GM13977 (cell line): Measurements from ENCODE around the gene SPRR4.

ENCODE experiments used
- DNase-seq: peaks from one replicate; pipeline ENCODE4 v3.0.0; 2012; ENCODE audit warnings: low spot score
- CTCF ChIP-seq: IDR thresholded peaks from 2 replicates; pipeline ENCODE4 v1.5.1; 2012; ENCODE audit warnings: mild to moderate bottlenecking, control low read depth; ENCODE audit not compliant: insufficient read depth; ENCODE audit errors: extremely low read depth, missing control alignments
- in situ Hi-C: fragments of 300-500 bp; cut with MboI; formaldehyde crosslinking; loops from one replicate; pipeline ENCODE4 v1.12.0; 2022; ENCODE audit warnings: low sequenced_read_pairs, low pct_unique_long_range_greater_than_20kb, mixed read lengths, inconsistent platforms; ENCODE audit not compliant: unreplicated experiment

SPRR4 gene

GRCh38 chr1:152961226-152961891, 9.1 kb upstream of the SPRR4 start:
- no peak for TF ChIP-seq CTCF
- in situ Hi-C loops: no loop called here
- DNase-seq: no peak

DNA sequence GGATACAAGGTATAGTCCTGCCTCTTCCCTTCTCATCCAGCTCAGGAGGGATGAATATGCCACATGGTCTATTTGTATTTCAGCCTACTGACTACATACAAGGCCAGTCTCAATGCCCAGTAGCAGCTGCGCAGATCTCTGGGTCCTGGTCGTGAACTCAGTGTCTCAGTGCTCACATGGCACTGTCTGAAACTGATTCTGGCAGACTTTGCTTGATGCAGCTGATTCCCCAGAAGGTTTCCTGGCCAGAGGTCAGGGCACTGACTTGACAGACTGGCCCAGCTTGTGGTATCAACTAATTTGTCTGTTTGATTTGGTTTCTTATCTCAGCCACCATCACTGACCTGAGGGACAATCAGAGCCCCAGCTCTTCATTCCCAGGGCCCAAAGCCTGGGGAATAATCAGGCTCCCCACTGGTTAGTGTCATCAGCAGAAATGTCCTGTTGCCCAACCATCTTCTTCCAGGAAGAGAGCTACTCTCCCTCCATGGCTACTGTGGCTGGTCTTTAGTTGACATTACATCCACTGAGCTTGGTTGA, 7.5 kb upstream of the SPRR4 start:
- DNase-seq: no peak
- TF ChIP-seq CTCF: no peak
- in situ Hi-C loops: no loop called here

GRCh38 chr1:152964536-152964935, 5.9 kb upstream of the SPRR4 start:
- no peak for DNase-seq

DNA sequence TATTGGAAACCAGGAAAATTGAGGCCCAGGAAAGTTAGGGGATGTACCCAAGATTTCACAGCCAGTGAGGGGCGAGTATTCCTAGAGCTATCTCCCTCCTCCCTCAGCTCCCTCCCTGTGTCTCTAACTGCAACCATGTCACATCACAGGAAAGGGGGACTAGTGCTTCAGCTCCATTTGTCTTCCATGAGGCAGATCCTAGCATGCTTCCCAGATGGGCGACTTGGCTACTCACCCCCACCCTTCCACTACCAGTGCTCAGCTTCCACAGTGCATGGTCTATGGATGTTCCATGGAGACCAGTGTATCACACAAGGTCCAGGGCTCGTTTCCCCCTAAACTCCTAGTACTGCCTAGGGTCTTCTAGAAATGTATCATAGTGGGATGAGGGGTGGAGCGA, 4.6 kb upstream of the SPRR4 start:
- in situ Hi-C loops: no loop called here
- TF ChIP-seq CTCF: no peak
- DNase-seq: no peak

More at GRCh38 chr1:152964536-152964935, 5.9 kb upstream of the SPRR4 start:
- in situ Hi-C loops: no loop called here
- TF ChIP-seq CTCF: no peak

- in situ Hi-C loops: no loop called here
- TF ChIP-seq CTCF: no peak
- DNase-seq: no peak
Measured at GRCh38 chr1:152967201-152967600, 3.2 kb upstream of the SPRR4 start.

DNA sequence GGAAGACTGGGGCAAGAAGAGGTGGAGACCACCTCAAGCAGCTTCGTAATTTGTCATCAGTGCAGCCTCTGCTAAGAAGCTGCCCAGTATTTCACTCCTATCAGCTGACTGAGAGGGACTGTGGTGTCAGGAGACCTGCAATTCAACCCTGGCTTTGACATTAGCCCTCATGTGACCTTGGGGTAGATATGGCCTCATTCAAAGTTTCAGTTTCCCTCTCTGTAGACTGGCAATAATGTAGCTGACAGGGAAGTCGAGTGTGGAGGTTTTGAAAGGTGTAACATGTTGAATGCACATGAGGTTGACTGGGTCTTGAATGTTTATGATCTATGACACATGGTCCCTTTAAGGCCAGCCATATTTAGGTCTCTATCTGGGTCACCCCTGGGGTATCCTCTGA, 2.2 kb upstream of the SPRR4 start:
- in situ Hi-C loops: no loop called here
- no peak for TF ChIP-seq CTCF

More for the DNA sequence above, 2.2 kb upstream of the SPRR4 start:
- DNase-seq: peak; percentile 19
